H9 (cell line): ENCODE data around the gene TMEM170B. TPM values are rescaled to one million over a fixed set of nuclear protein-coding genes. Genes with fewer than 3 reads are reported as not detected.

Experiments
- DNase-seq: peaks from one replicate; pipeline ENCODE4 v3.0.0-alpha.2; 2017
- H2AFZ ChIP-seq: one replicate; pipeline ENCODE4 v1.6.1; 2013; ENCODE audit warnings: mild to moderate bottlenecking, low read length, control low read depth, moderate library complexity
- H2AK5ac ChIP-seq: 2 replicates; pipeline ENCODE4 v1.6.1; 2013; ENCODE audit warnings: low read length, control low read depth, mixed read lengths; ENCODE audit not compliant: insufficient read length
- H2BK120ac ChIP-seq: one replicate; pipeline ENCODE4 v1.6.1; 2013; ENCODE audit warnings: low read depth, mild to moderate bottlenecking, low read length, control low read depth, inconsistent platforms; ENCODE audit not compliant: poor library complexity, severe bottlenecking
- H2BK12ac ChIP-seq: 2 replicates; pipeline ENCODE4 v1.6.1; 2013; ENCODE audit warnings: low read length, control low read depth, mixed read lengths, low read depth; ENCODE audit not compliant: insufficient read length
- H2BK15ac ChIP-seq: 2 replicates; pipeline ENCODE4 v1.6.1; 2013; ENCODE audit warnings: low read depth, low read length, control low read depth
- H2BK20ac ChIP-seq: one replicate; pipeline ENCODE4 v1.6.1; 2013; ENCODE audit warnings: low read depth, mild to moderate bottlenecking, low read length, control low read depth, inconsistent platforms; ENCODE audit not compliant: poor library complexity, severe bottlenecking
- H2BK5ac ChIP-seq: 2 replicates; pipeline ENCODE4 v1.6.1; 2013; ENCODE audit warnings: low read length, control low read depth, mixed read lengths; ENCODE audit not compliant: insufficient read length
- H3K14ac ChIP-seq: 2 replicates; pipeline ENCODE4 v1.6.1; 2013; ENCODE audit warnings: low read length, control low read depth; ENCODE audit not compliant: insufficient read depth
- H3K18ac ChIP-seq: 2 replicates; pipeline ENCODE4 v1.6.1; 2013; ENCODE audit warnings: low read depth, mild to moderate bottlenecking, mixed read lengths, low read length, control low read depth; ENCODE audit not compliant: insufficient read length
- H3K23ac ChIP-seq: 2 replicates; pipeline ENCODE4 v1.6.1; 2013; ENCODE audit warnings: low read length, control low read depth, mixed read lengths, low read depth; ENCODE audit not compliant: insufficient read length
- H3K23me2 ChIP-seq: 2 replicates; pipeline ENCODE4 v1.6.1; 2013; ENCODE audit warnings: low read depth, mild to moderate bottlenecking, mixed read lengths, low read length, control low read depth; ENCODE audit not compliant: insufficient read length, poor library complexity, severe bottlenecking
- H3K27ac ChIP-seq: 2 replicates; pipeline ENCODE4 v1.5.1; 2013; ENCODE audit warnings: low read length, control low read depth, mixed read lengths, low read depth; ENCODE audit not compliant: insufficient read length
- H3K27me3 ChIP-seq: 2 replicates; pipeline ENCODE4 v1.6.1; 2013; ENCODE audit warnings: low read length, control low read depth, inconsistent platforms; ENCODE audit not compliant: insufficient read depth
- H3K4ac ChIP-seq: 2 replicates; pipeline ENCODE4 v1.6.1; 2013; ENCODE audit warnings: low read depth, mild to moderate bottlenecking, control low read depth, inconsistent platforms, low read length, moderate library complexity
- H3K4me1 ChIP-seq: 2 replicates; pipeline ENCODE4 v1.6.1; 2013; ENCODE audit warnings: low read length, control low read depth, inconsistent platforms; ENCODE audit not compliant: insufficient read depth
- H3K4me2 ChIP-seq: 2 replicates; pipeline ENCODE4 v1.6.1; 2013; ENCODE audit warnings: low read length, control low read depth, mixed read lengths; ENCODE audit not compliant: insufficient read length, insufficient read depth
- H3K56ac ChIP-seq: 2 replicates; pipeline ENCODE4 v1.6.1; 2013; ENCODE audit warnings: low read depth, mild to moderate bottlenecking, mixed read lengths, low read length, control low read depth; ENCODE audit not compliant: insufficient read length
- H3K79me1 ChIP-seq: 2 replicates; pipeline ENCODE4 v1.6.1; 2013; ENCODE audit warnings: low read depth, mild to moderate bottlenecking, moderate library complexity, low read length, control low read depth, inconsistent platforms; ENCODE audit not compliant: insufficient read depth, poor library complexity, severe bottlenecking
- H3K79me2 ChIP-seq: 2 replicates; pipeline ENCODE4 v1.6.1; 2013; ENCODE audit warnings: low read length, control low read depth, inconsistent platforms; ENCODE audit not compliant: insufficient read depth
- H3K9ac ChIP-seq: 2 replicates; pipeline ENCODE4 v1.6.1; 2013; ENCODE audit warnings: low read length, control low read depth, mixed read lengths; ENCODE audit not compliant: insufficient read length; ENCODE audit errors: extremely low read depth
- H3K9me3 ChIP-seq: one replicate; pipeline ENCODE4 v1.6.1; 2013; ENCODE audit warnings: low read depth, low read length, inconsistent platforms; ENCODE audit not compliant: control insufficient read depth
- H3T11ph ChIP-seq: one replicate; pipeline ENCODE4 v1.6.1; 2013; ENCODE audit warnings: mild to moderate bottlenecking, low read length, control low read depth, inconsistent platforms
- H4K20me1 ChIP-seq: one replicate; pipeline ENCODE4 v1.6.1; 2013; ENCODE audit not compliant: control insufficient read depth, insufficient read length, insufficient read depth
- H4K5ac ChIP-seq: 2 replicates; pipeline ENCODE4 v1.6.1; 2013; ENCODE audit warnings: low read depth, mild to moderate bottlenecking, mixed read lengths, low read length, control low read depth; ENCODE audit not compliant: insufficient read length
- H4K8ac ChIP-seq: replicated peaks from 2 replicates; pipeline ENCODE4 v1.6.1; 2013; ENCODE audit warnings: low read length, control low read depth, mixed read lengths, low read depth; ENCODE audit not compliant: insufficient read length
- H4K91ac ChIP-seq: 2 replicates; pipeline ENCODE4 v1.6.1; 2013; ENCODE audit warnings: low read depth, mild to moderate bottlenecking, moderate library complexity, mixed read lengths, low read length, control low read depth; ENCODE audit not compliant: insufficient read length
- H3K27ac Mint-ChIP-seq, 3 experiments: 2 replicates in 2 of 3; 3 replicates in 1 of 3; pipeline ENCODE4 v1.8.0; 2020 to 2021; ENCODE audit warnings: mixed read lengths in 3 of 3, mild to moderate bottlenecking in 1 of 3, moderate library complexity in 1 of 3
- H3K27me3 Mint-ChIP-seq: 2 replicates; pipeline ENCODE4 v1.8.0; 2021; ENCODE audit warnings: low read depth, mild to moderate bottlenecking, moderate library complexity, mixed read lengths
- H3K36me3 Mint-ChIP-seq, 3 experiments: 2 replicates in 2 of 3; 3 replicates in 1 of 3; pipeline ENCODE4 v1.8.0; 2020 to 2021; ENCODE audit warnings: low read depth in 3 of 3, mixed read lengths in 3 of 3; ENCODE audit not compliant: insufficient read depth in 1 of 3
- H3K4me1 Mint-ChIP-seq, 2 experiments: 2 replicates each; pipeline ENCODE4 v1.8.0; 2020; ENCODE audit warnings: mixed read lengths in 2 of 2
- H3K4me3 Mint-ChIP-seq, 2 experiments: 2 replicates in 1 of 2; 3 replicates in 1 of 2; pipeline ENCODE4 v1.8.0; 2020 to 2021; ENCODE audit warnings: mild to moderate bottlenecking in 2 of 2, mixed read lengths in 2 of 2, moderate library complexity in 1 of 2
- H3K9me3 Mint-ChIP-seq, 2 experiments: 2 replicates in 1 of 2; 3 replicates in 1 of 2; pipeline ENCODE4 v1.8.0; 2020; ENCODE audit warnings: mild to moderate bottlenecking in 2 of 2, mixed read lengths in 2 of 2, moderate library complexity in 1 of 2
- CTCF ChIP-seq: fragments of 200-600 bp; sonication (generic); conservative IDR thresholded peaks from 3 replicates; pipeline ENCODE4 v1.8.0; 2021; ENCODE audit warnings: antibody characterized with exemption, mild to moderate bottlenecking
- WGBS: extraction: QIAGEN DNeasy Blood & Tissue Kit; methylation state at CpG from one replicate; pipeline ENCODE4 v1.1.7; 2013; ENCODE audit warnings: missing lambda C conversion rate, low lambda C conversion rate, mixed read lengths; ENCODE audit not compliant: insufficient read length; ENCODE audit errors: extremely low coverage; 5-methylcytosine and 5-hydroxymethylcytosine counted together
- total RNA-seq: library from RNA; stranded (reverse); gene quantifications from 2 replicates; pipeline ENCODE4 v1.2.1, GENCODE V29; 2021

The TMEM170B gene
- total RNA-seq, 1 experiment from 2014 or later = 2.9 TPM

- no peak overlapping the region for H3K4me2 ChIP-seq
- H4K91ac ChIP-seq = no peak overlapping the region
- H3K23me2 ChIP-seq = no peaks in the 10 kb centered on the region
- no peak overlapping the region for H4K8ac ChIP-seq
- TF ChIP-seq CTCF = no peak
- H3T11ph ChIP-seq = no peak overlapping the region
- H3K9me3 ChIP-seq = no peaks in the 10 kb centered on the region
- no peaks in the 10 kb centered on the region for H4K20me1 ChIP-seq
- no peak overlapping the region for H3K23ac ChIP-seq
- H3K79me2 ChIP-seq = no peaks in the 10 kb centered on the region
- H3K4ac ChIP-seq = no peak overlapping the region
- no peak for DNase-seq
- peaks cover 1% of the 10 kb centered on the region; the same call in 1 of the 2 replicates for H3K4me1 ChIP-seq
- H3K18ac ChIP-seq = no peak overlapping the region
- no peaks in the 10 kb centered on the region for H3K27me3 ChIP-seq
- no peak overlapping the region for H2AK5ac ChIP-seq
- no peak overlapping the region for H2AFZ ChIP-seq
- H3K56ac ChIP-seq = no peak overlapping the region
- no peak overlapping the region for H3K14ac ChIP-seq
- H3K79me1 ChIP-seq = no peaks in the 10 kb centered on the region
- Mint-ChIP-seq H3K27me3 (peaks cover 2% of the 10 kb centered on the region; the same call in 1 of the 2 replicates), H3K4me3 (no peak overlapping the region), H3K9me3 (no peaks in the 10 kb centered on the region; a peak in 1 of 5 replicates), H3K27ac (no peak overlapping the region), H3K36me3 (peaks cover 0 to 2% (median 0%) of the 10 kb centered on the region in 3 experiments; a peak in 2 of 7 replicates), H3K4me1 (peaks cover 28 to 29% of the 10 kb centered on the region in 2 experiments)
- H2BK120ac ChIP-seq = no peak overlapping the region
- H3K9ac ChIP-seq = no peak overlapping the region
- H2BK5ac ChIP-seq = no peak overlapping the region
- no peak overlapping the region for H2BK12ac ChIP-seq
- no peak overlapping the region for H3K27ac ChIP-seq
- no peak overlapping the region for H2BK20ac ChIP-seq
- no CpG with 5 or more reads among the region's 7 CpGs for WGBS
- no peak overlapping the region for H4K5ac ChIP-seq
- no peak overlapping the region for H2BK15ac ChIP-seq
Observed at GRCh38 chr6:11607383-11607782, 69.8 kb downstream of the TMEM170B start.
